Mammary microvascular endothelial cell (primary cell): ENCODE data around the gene LACTB. TPM values are rescaled to one million over a fixed set of nuclear protein-coding genes. Genes with fewer than 3 reads are reported as not detected.

Experiments used
- total RNA-seq: library from RNA; depleted of rRNA; stranded (reverse); fragments of >200 nt; gene quantifications from 2 replicates; pipeline ENCODE4 v1.2.3, GENCODE V29; 2015

The LACTB gene
- total RNA-seq = 28.3 and 28.8 TPM in 2 replicates

GRCh38 chr15:63121382-63122001, at the start of gene LACTB:
TSS of gene LACTB (plus strand) at chr15:63121861. CDS start at chr15:63121872, 11 bp downstream.

GRCh38 chr15:63157118-63157843, 35.6 kb downstream of the LACTB start, which contains the start of gene RPS27L:
TSS of gene RPS27L (minus strand) at chr15:63157477. CDS start at chr15:63157405, 72 bp downstream.

GRCh38 chr15:63188926-63189871, 67.5 kb downstream of the LACTB start, which contains the start of gene RAB8B:
TSS of gene RAB8B (plus strand) at chr15:63189606. CDS start at chr15:63189625, 19 bp downstream.

Other genes with a start within 250 kb of the LACTB start
- gene TPM1, start 79.1 kb upstream of the LACTB start, total RNA-seq = 183 and 192 TPM in 2 replicates
- 241 and 321 TPM in 2 replicates for gene RPS27L, start 35.6 kb downstream of the LACTB start, total RNA-seq
- gene RAB8B, start 67.7 kb downstream of the LACTB start, total RNA-seq = 29.9 and 38.5 TPM in 2 replicates
- gene APH1B, start 155.7 kb downstream of the LACTB start, total RNA-seq = 12.6 and 20.3 TPM in 2 replicates